Transverse colon (tissue), 4 donors: ENCODE results near the gene SMKR1. TPM values are rescaled to one million over a fixed set of nuclear protein-coding genes. Genes with fewer than 3 reads are reported as not detected.
"Not testable (repeated sequence)": the region's sequence is repeated elsewhere in the genome, so short reads cannot be mapped to it uniquely, and the experiment has no call there.

ENCODE experiments used
- DNase-seq: peaks from one replicate; pipeline ENCODE4 v3.0.0-alpha.2; 2019
- H3K27ac ChIP-seq, 4 donors: fragments of 200-600 bp; sonication (generic); 2 replicates each; pipeline ENCODE4 v1.5.1; 2016 to 2018; ENCODE audit warnings: inconsistent platforms in 4 of 4
- H3K27me3 ChIP-seq: fragments of 200-600 bp; sonication (generic); 2 replicates; pipeline ENCODE4 v1.5.1; 2017; ENCODE audit warnings: inconsistent platforms
- H3K36me3 ChIP-seq, 4 donors: fragments of 200-600 bp; sonication (generic); 2 replicates each; pipeline ENCODE4 v1.5.1; 2017 to 2019; ENCODE audit warnings: inconsistent platforms in 4 of 4
- H3K4me1 ChIP-seq, 4 donors: fragments of 200-600 bp; sonication (generic); 2 replicates each; pipeline ENCODE4 v1.5.1; 2017 to 2020; ENCODE audit warnings: inconsistent platforms in 4 of 4
- H3K4me3 ChIP-seq, 4 donors: fragments of 200-600 bp; sonication (generic); 1 replicate in 1 of 4; 2 replicates in 3 of 4; pipeline versions ENCODE4 v1.5.1 to v1.6.1; 2017 to 2019; ENCODE audit warnings: inconsistent platforms in 4 of 4
- H3K9me3 ChIP-seq, 2 donors: fragments of 200-600 bp; sonication (generic); 2 replicates each; pipeline ENCODE4 v1.5.1; 2017 to 2019; ENCODE audit warnings: inconsistent platforms in 2 of 2
- CTCF ChIP-seq, 5 experiments: fragments of 200-600 bp in 3 of 5; fragments of 450-650 bp in 2 of 5; sonication (generic) in 3 of 5; IDR thresholded peaks; 1 replicate in 2 of 5; 2 replicates in 3 of 5; pipeline ENCODE4 v1.5.1; 2016 to 2017; ENCODE audit warnings: antibody characterized with exemption in 5 of 5, inconsistent platforms in 3 of 5, mild to moderate bottlenecking in 2 of 5, moderate library complexity in 1 of 5
- EP300 ChIP-seq: sonication (generic); formaldehyde crosslinking; IDR thresholded peaks from one replicate; pipeline ENCODE4 v1.6.1; 2017; ENCODE audit warnings: antibody characterized with exemption, low read depth
- POLR2A ChIP-seq: fragments of 450-650 bp; IDR thresholded peaks from one replicate; pipeline ENCODE4 v1.6.1; 2016; ENCODE audit warnings: antibody characterized with exemption, mild to moderate bottlenecking, moderate library complexity
- POLR2AphosphoS5 ChIP-seq, 3 donors: sonication (generic); formaldehyde crosslinking; IDR thresholded peaks; one replicate each; pipeline ENCODE4 v1.6.1; 2016; ENCODE audit warnings: antibody characterized with exemption in 3 of 3
- WGBS, 2 donors: methylation state at CpG; one replicate each; pipeline ENCODE4 v1.1.5; 2018; ENCODE audit warnings: low coverage in 1 of 2; 5-methylcytosine and 5-hydroxymethylcytosine counted together
- in situ Hi-C, 4 donors: fragments of 200-750 bp; cut with MboI; loops; one replicate each; pipeline versions ENCODE4 v1.15.0 to v1.15.1; 2017; ENCODE audit warnings: low sequenced_read_pairs in 3 of 4, low pct_ligation_motif_present in 1 of 4, low pct_unique_long_range_greater_than_20kb in 1 of 4
- intact Hi-C: fragments of 100-400 bp; cut with DNase I; formaldehyde crosslinking; loops from one replicate; pipeline ENCODE4 v1.15.1; 2023; ENCODE audit warnings: low total_unique reads
- total RNA-seq, 4 donors: library from RNA; depleted of rRNA; stranded (reverse); fragments of >200 nt; gene quantifications; one replicate each; pipeline ENCODE4 v1.1.0, GENCODE V29; 2016

Gene SMKR1
- total RNA-seq, 4 donors from 2014 or later, result not detected

GRCh38 chr7:129522971-129523340, 20.6 kb downstream of the SMKR1 start:
- H3K4me3 ChIP-seq, result no peak overlapping the region
- WGBS, 2 donors, result 65% methylated on average over 5 of the region's 5 CpGs; no CpG with 5 or more reads in 1 of the 2 donors
- H3K4me1 ChIP-seq, result no peaks in the 10 kb centered on the region
- peaks cover 21% of the 10 kb centered on the region for H3K27me3 ChIP-seq
- H3K36me3 ChIP-seq, result no peaks in the 10 kb centered on the region
- DNase-seq, result no peak
- intact Hi-C loops (no loop called here), in situ Hi-C loops (no loop called here)
- no peak for TF ChIP-seq POLR2AphosphoS5 (IDR thresholded peaks at IDR 0.05)
- TF ChIP-seq POLR2A, result no peak
- no peak for TF ChIP-seq EP300
- no peak for TF ChIP-seq CTCF (IDR thresholded peaks at IDR 0.05)
- no peaks in the 10 kb centered on the region for H3K9me3 ChIP-seq
- no peak overlapping the region for H3K27ac ChIP-seq

GRCh38 chr7:129523924-129524323, 21.6 kb downstream of the SMKR1 start:
- no peak for DNase-seq
- TF ChIP-seq EP300 (no peak), POLR2AphosphoS5 (IDR thresholded peaks at IDR 0.05) (no peak), CTCF (IDR thresholded peaks at IDR 0.05) (no peak), POLR2A (no peak)
- Histone ChIP-seq H3K27me3 (peaks cover 21% of the 10 kb centered on the region), H3K9me3 (no peaks in the 10 kb centered on the region), H3K4me3 (no peak overlapping the region), H3K4me1 (no peaks in the 10 kb centered on the region), H3K36me3 (no peaks in the 10 kb centered on the region), H3K27ac (no peak overlapping the region)
- in situ Hi-C loops (no loop called here), intact Hi-C loops (no loop called here)
- WGBS, 2 donors, result 66 to 68% methylated on average over 3 of the region's 3 CpGs

GRCh38 chr7:129524405-129524804, 22.1 kb downstream of the SMKR1 start:
- DNase-seq, in situ Hi-C loops, H3K36me3 ChIP-seq, H3K27ac ChIP-seq, H3K4me1 ChIP-seq, intact Hi-C loops, H3K4me3 ChIP-seq, H3K9me3 ChIP-seq: not testable (repeated sequence)
- H3K27me3 ChIP-seq, result peaks cover 21% of the 10 kb centered on the region
- 84 to 90% methylated on average over 1 to 2 of the region's 2 CpGs for WGBS, 2 donors

- TF ChIP-seq EP300, result no peak
- no peak overlapping the region for H3K4me3 ChIP-seq
- in situ Hi-C loops, result no loop called here
- 76 to 95% methylated on average over 7 to 9 of the region's 9 CpGs for WGBS, 2 donors
- no peak overlapping the region for H3K27ac ChIP-seq
- no peak for DNase-seq
- no peaks in the 10 kb centered on the region for H3K4me1 ChIP-seq
- H3K27me3 ChIP-seq, result peaks cover 21% of the 10 kb centered on the region
- no peaks in the 10 kb centered on the region for H3K9me3 ChIP-seq
- intact Hi-C loops, result no loop called here
- no peaks in the 10 kb centered on the region for H3K36me3 ChIP-seq
These were observed 23.0 kb downstream of the SMKR1 start for GRCh38 chr7:129525225-129525862.

GRCh38 chr7:129529643-129530042, 27.3 kb downstream of the SMKR1 start:
- Histone ChIP-seq H3K27ac (no peak overlapping the region), H3K4me3 (no peak overlapping the region), H3K36me3 (no peaks in the 10 kb centered on the region), H3K4me1 (no peaks in the 10 kb centered on the region), H3K9me3 (no peaks in the 10 kb centered on the region), H3K27me3 (no peaks in the 10 kb centered on the region)
- 94% methylated on average over 4 of the region's 4 CpGs; no CpG with 5 or more reads in 1 of the 2 donors for WGBS, 2 donors
- DNase-seq, result no peak
- in situ Hi-C loops, result no loop called here
- intact Hi-C loops, result no loop called here
- no peak for TF ChIP-seq CTCF (IDR thresholded peaks at IDR 0.05)
- no peak for TF ChIP-seq POLR2AphosphoS5 (IDR thresholded peaks at IDR 0.05)
- TF ChIP-seq POLR2A, result no peak
- no peak for TF ChIP-seq EP300
